WTC11 (cell line): ENCODE data around the gene FER1L5. TPM values are rescaled to one million over a fixed set of nuclear protein-coding genes. Genes with fewer than 3 reads are reported as not detected.

Experiments
- AFF4 ChIP-seq: sonication (generic); formaldehyde crosslinking; IDR thresholded peaks from 2 replicates; pipeline ENCODE4 v1.8.1; 2023; ENCODE audit warnings: mild to moderate bottlenecking, missing genetic modification reagents, borderline replicate concordance
- ATF1 ChIP-seq: sonication (generic); formaldehyde crosslinking; IDR thresholded peaks from 2 replicates; pipeline ENCODE4 v1.8.1; 2023; ENCODE audit warnings: mild to moderate bottlenecking, moderate library complexity, missing genetic modification reagents
- FOXJ3 ChIP-seq: sonication (generic); formaldehyde crosslinking; IDR thresholded peaks from 2 replicates; pipeline ENCODE4 v1.9.0; 2021; ENCODE audit warnings: missing genetic modification reagents, mild to moderate bottlenecking, borderline replicate concordance
- NR2C2 ChIP-seq: sonication (generic); formaldehyde crosslinking; IDR thresholded peaks from 2 replicates; pipeline ENCODE4 v1.8.0; 2022; ENCODE audit warnings: mild to moderate bottlenecking, missing genetic modification reagents
- PRDM15 ChIP-seq: sonication (generic); formaldehyde crosslinking; IDR thresholded peaks from 2 replicates; pipeline ENCODE4 v1.8.0; 2022; ENCODE audit warnings: missing genetic modification reagents
- PREB ChIP-seq: sonication (generic); formaldehyde crosslinking; IDR thresholded peaks from 2 replicates; pipeline ENCODE4 v1.8.1; 2022; ENCODE audit warnings: mild to moderate bottlenecking, missing genetic modification reagents, moderate library complexity, borderline replicate concordance
- RORB ChIP-seq: fragments of 250-450 bp; sonication (Bioruptor Pico); IDR thresholded peaks from 2 replicates; pipeline ENCODE4 v1.9.0; 2021; ENCODE audit warnings: mild to moderate bottlenecking
- SOX15 ChIP-seq: fragments of 250-450 bp; sonication (Bioruptor Pico); IDR thresholded peaks from 2 replicates; pipeline ENCODE4 v1.9.0; 2021; ENCODE audit warnings: mild to moderate bottlenecking
- SP1 ChIP-seq: sonication (generic); formaldehyde crosslinking; conservative IDR thresholded peaks from 2 replicates; pipeline ENCODE4 v1.8.1; 2022; ENCODE audit warnings: missing genetic modification reagents
- STAT6 ChIP-seq: sonication (generic); formaldehyde crosslinking; conservative IDR thresholded peaks from 2 replicates; pipeline ENCODE4 v1.8.1; 2023; ENCODE audit warnings: mild to moderate bottlenecking, low read depth, missing genetic modification reagents, moderate library complexity
- TCF7 ChIP-seq: sonication (generic); formaldehyde crosslinking; IDR thresholded peaks from 2 replicates; pipeline ENCODE4 v1.8.0; 2022; ENCODE audit warnings: mild to moderate bottlenecking, low read depth, missing genetic modification reagents, moderate library complexity
- ZNF263 ChIP-seq: sonication (generic); formaldehyde crosslinking; IDR thresholded peaks from 2 replicates; pipeline ENCODE4 v1.8.1; 2022; ENCODE audit warnings: low read depth, mild to moderate bottlenecking, moderate library complexity, missing genetic modification reagents
- ZNF281 ChIP-seq: sonication (generic); formaldehyde crosslinking; IDR thresholded peaks from 2 replicates; pipeline ENCODE4 v1.8.0; 2023; ENCODE audit warnings: mild to moderate bottlenecking, missing genetic modification reagents
- ZNF425 ChIP-seq: fragments of 250-450 bp; sonication (Bioruptor Pico); conservative IDR thresholded peaks from 2 replicates; pipeline ENCODE4 v1.9.0; 2021; ENCODE audit warnings: mild to moderate bottlenecking
- total RNA-seq: library from RNA; stranded (reverse); gene quantifications from 3 replicates; pipeline ENCODE4 v1.2.3, GENCODE V29; 2021

Gene FER1L5
- total RNA-seq, 1 experiment from 2014 or later = 1.4 TPM

- TF ChIP-seq PRDM15 (CRISPR knock-in tag) = no peak
- no peak for TF ChIP-seq ZNF263 (CRISPR knock-in tag)
- TF ChIP-seq ZNF281 (CRISPR knock-in tag) = no peak
- no peak for TF ChIP-seq AFF4
- no peak for TF ChIP-seq PREB (CRISPR knock-in tag)
- no peak for TF ChIP-seq SP1 (CRISPR knock-in tag)
- TF ChIP-seq SOX15 (CRISPR knock-in tag) = no peak
- no peak for TF ChIP-seq ZNF425 (CRISPR knock-in tag)
- TF ChIP-seq NR2C2 (CRISPR knock-in tag) = no peak
- no peak for TF ChIP-seq RORB
- no peak for TF ChIP-seq STAT6 (CRISPR knock-in tag)
- no peak for TF ChIP-seq FOXJ3 (CRISPR knock-in tag)
- TF ChIP-seq TCF7 = no peak
- TF ChIP-seq ATF1 (CRISPR knock-in tag) = no peak
Observed at GRCh38 chr2:96626553-96626942, 16.0 kb upstream of the FER1L5 start (continued).
